Measurements from ENCODE around the gene GATA3.
"Not testable (repeated sequence)": the region's sequence is repeated elsewhere in the genome, so short reads cannot be mapped to it uniquely, and the experiment has no call there.

GATA3 gene

GRCh38 chr10:8054494-8055407 is at the start of gene GATA3:
Gene GATA3, plus strand, starts transcription at chr10:8054688. Its CDS starts 968 bp downstream, at chr10:8055656.
- DNase-seq = peak; percentile 78

- no peak for DNase-seq
Measured at GRCh38 chr10:8006274-8006999, 48.1 kb upstream of the GATA3 start.

GRCh38 chr10:8009031-8009430 is 45.5 kb upstream of the GATA3 start:
- DNase-seq = no peak

GRCh38 chr10:8013006-8013405 is 41.5 kb upstream of the GATA3 start:
- no peak for DNase-seq

- no peak for DNase-seq
Measured at GRCh38 chr10:8013619-8014018, 40.9 kb upstream of the GATA3 start.

GRCh38 chr10:8014649-8015048 is 39.8 kb upstream of the GATA3 start:
- no peak for DNase-seq

- DNase-seq = no peak
Measured at GRCh38 chr10:8017277-8017676, 37.2 kb upstream of the GATA3 start.

- DNase-seq = no peak
Measured at GRCh38 chr10:8023321-8023720, 31.2 kb upstream of the GATA3 start.

- no peak for DNase-seq
Measured at GRCh38 chr10:8023851-8024250, 30.6 kb upstream of the GATA3 start.

GRCh38 chr10:8026349-8027259 is 27.9 kb upstream of the GATA3 start:
- DNase-seq = no peak

GRCh38 chr10:8031211-8031610 is 23.3 kb upstream of the GATA3 start:
- not testable (repeated sequence) for DNase-seq

GRCh38 chr10:8032558-8032957 is 21.9 kb upstream of the GATA3 start:
- DNase-seq = no peak

GRCh38 chr10:8033812-8034465 is 20.5 kb upstream of the GATA3 start:
- DNase-seq = no peak

- DNase-seq = no peak
Measured at GRCh38 chr10:8034466-8035005, 20.0 kb upstream of the GATA3 start.

- DNase-seq = no peak
Measured at GRCh38 chr10:8035006-8035640, 19.4 kb upstream of the GATA3 start.

GRCh38 chr10:8035641-8036470 is 18.6 kb upstream of the GATA3 start:
- DNase-seq = no peak

- no peak for DNase-seq
Measured at GRCh38 chr10:8036506-8037198, 17.8 kb upstream of the GATA3 start.

- DNase-seq = no peak
Measured at GRCh38 chr10:8037199-8037801, 17.2 kb upstream of the GATA3 start.

Measured in activated CD8-positive, alpha-beta memory T cell treated with anti-CD3 and anti-CD28 coated beads, Interleukin-2, amount 50 U/mL, for 4 hours (primary cell).